ENCODE measurements around the gene ORAI1.

ORAI1 gene

DNA sequence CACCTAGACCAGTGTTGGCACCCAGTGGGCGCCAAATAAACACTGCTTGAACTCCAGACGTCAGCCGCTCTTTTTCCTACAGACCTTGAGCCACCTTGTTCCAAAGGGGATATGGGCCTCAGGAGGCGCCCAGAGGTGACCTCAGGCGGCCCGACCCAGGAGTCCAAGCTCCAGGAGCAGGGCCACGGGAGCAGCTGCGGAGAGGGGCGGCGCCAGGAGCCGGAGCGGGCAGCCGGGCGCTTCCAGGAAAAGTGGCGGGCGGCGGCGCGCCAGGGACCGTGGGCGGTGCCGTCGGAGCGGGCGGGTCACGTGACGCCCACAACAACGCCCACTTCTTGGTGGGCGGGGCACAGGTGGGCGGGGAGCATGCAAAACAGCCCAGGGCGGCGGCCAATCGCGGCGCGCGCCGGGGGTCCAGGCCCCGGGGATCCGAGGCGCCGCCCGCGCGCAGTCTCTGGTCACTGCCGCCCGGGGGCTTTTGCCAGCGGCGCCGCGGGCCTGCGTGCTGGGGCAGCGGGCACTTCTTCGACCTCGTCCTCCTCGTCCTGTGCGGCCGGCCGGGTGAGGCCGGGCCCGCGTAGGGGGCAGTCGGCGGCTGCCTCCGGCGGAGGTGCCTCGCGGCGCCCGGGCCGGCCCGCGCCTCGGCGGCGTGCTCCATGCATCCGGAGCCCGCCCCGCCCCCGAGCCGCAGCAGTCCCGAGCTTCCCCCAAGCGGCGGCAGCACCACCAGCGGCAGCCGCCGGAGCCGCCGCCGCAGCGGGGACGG, at the start of gene ORAI1:
Gene ORAI1, plus strand, starts transcription at position 444 of the 766 bp plus-strand sequence.
- DNase-seq (ENCODE audit: low read depth) = no peak
- peak within 1 kb of the TSS; percentile 69 for H3K4me3 ChIP-seq (ENCODE audit: control insufficient read depth, low read depth, low read length)
- TF ChIP-seq, protein P1, sequence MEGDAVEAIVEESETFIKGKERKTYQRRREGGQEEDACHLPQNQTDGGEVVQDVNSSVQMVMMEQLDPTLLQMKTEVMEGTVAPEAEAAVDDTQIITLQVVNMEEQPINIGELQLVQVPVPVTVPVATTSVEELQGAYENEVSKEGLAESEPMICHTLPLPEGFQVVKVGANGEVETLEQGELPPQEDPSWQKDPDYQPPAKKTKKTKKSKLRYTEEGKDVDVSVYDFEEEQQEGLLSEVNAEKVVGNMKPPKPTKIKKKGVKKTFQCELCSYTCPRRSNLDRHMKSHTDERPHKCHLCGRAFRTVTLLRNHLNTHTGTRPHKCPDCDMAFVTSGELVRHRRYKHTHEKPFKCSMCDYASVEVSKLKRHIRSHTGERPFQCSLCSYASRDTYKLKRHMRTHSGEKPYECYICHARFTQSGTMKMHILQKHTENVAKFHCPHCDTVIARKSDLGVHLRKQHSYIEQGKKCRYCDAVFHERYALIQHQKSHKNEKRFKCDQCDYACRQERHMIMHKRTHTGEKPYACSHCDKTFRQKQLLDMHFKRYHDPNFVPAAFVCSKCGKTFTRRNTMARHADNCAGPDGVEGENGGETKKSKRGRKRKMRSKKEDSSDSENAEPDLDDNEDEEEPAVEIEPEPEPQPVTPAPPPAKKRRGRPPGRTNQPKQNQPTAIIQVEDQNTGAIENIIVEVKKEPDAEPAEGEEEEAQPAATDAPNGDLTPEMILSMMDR (IDR thresholded peaks at IDR 0.05; ENCODE audit: control insufficient read depth, insufficient read depth, low read depth, low read length, missing control alignments) = no peak

DNA sequence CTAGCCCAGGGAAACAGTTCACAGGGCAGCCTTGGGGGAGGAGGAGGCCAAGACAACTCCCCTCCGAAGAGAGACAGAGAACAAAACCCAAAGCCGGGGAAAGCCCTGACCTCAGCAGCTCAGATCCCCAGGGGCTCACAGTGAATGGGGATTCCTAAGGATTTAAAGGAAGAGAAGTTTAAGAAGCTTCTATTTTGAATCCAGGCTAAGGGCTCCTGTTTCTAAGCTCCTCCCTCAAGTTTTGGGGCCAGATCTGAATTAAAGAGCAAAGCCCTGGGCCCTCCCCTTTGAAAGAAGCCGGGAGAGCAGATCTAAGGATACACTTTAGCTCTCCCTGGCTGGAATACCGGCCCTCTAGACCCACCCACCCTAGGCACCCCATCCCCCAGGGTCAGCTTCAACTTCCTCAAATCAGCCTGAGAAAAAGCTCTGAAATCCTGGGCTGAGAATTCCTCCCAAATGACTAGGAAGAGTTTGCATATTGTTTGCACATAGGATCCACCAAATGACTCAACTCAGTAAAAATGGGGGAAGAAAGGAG, 49.4 kb upstream of the ORAI1 start:
- H3K4me3 ChIP-seq (ENCODE audit: control insufficient read depth, low read depth, low read length) = peak overlapping the region; percentile 18; the same call in 1 of the 2 replicates
- TF ChIP-seq, protein P1 (IDR thresholded peaks at IDR 0.05; ENCODE audit: control insufficient read depth, insufficient read depth, low read depth, low read length, missing control alignments) = no peak
- peak; percentile 65 for DNase-seq (ENCODE audit: low read depth)

DNA sequence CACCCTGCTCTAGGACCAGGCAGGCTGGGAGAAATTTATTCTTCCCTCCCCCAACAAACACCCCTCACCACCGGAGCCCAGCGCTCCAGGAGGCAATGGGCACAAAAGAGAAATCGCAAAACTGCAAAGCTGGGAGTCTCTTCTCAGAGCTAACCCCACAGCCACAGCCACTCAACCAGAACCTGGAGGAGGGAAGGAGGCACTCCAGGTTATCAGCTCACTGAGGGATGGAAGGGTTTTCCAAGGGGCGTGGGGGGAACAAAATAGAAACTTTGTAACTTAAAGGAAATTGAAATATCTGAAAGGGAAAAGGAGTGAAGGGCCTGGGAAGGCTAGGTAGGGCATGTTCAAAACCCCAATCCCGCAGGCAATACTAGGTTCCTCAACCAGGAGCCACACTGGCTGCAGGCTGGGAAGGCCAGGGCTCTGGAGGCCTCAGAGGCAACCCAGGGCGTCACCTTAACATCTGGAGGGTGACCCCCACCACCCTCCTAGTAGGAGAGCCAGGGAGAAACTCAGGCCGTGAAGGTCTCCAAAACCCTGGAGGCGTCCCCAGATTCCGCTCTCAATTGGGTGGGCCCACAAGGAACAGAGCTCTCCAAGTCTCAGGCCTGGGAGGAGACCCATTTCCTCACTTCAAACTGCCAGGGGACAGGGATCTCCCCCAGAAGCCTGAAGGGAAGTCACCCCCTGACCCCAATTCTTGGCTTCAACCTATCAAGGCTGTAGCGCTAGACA, 48.7 kb upstream of the ORAI1 start:
- peak overlapping the region; percentile 70 for H3K4me3 ChIP-seq (ENCODE audit: control insufficient read depth, low read depth, low read length)
- TF ChIP-seq, protein P1 (IDR thresholded peaks at IDR 0.05; ENCODE audit: control insufficient read depth, insufficient read depth, low read depth, low read length, missing control alignments) = no peak
- DNase-seq (ENCODE audit: low read depth) = no peak

DNA sequence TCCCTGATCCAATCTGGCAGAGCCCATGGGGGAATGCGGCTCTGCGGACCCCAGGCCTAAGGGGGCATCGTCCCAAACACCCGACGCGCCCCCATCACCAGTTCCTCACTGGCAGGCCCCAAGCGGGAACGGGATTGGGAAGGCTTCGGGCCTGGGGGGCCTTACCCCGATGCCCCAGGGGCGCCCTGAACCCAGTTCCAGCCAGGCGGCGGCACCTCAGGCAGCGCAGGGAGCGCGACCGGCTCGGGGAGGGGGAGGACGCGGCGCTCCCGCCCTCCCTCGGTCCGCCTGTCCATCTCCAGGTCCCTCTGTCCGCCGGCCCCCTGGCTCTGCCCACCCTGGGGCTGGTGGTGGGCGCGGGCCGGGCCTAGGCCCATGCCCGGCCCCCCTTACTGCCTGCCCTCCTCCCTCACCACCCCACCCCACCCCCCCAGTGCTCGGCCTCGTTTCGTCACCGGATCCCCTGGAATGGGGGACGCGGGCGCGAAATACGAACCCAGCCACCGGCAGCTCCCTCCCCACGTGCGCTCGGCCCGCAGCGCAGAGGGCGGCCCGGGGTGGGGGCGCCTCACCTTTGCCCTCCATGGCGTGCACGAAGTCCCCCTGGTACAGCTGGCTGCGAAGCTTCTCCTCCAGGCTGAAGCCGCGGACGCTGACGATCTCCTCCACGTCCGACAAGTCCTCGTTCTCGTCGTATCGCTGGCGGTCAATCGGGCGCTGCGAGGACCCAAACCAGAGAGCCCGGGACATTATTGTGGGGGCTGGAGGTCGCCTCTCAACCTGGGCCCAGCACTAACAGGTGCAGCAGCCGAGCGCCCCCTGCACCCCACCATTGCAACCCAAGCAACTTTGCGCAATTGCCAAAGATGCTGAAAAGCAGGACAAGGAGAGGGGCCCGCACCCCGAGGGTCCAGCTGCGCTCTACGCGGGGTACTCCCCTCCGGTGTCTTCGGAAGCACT, 47.8 kb upstream of the ORAI1 start:
- DNase-seq (ENCODE audit: low read depth) = no peak
- TF ChIP-seq, protein P1 (IDR thresholded peaks at IDR 0.05; ENCODE audit: control insufficient read depth, insufficient read depth, low read depth, low read length, missing control alignments) = no peak
- H3K4me3 ChIP-seq (ENCODE audit: control insufficient read depth, low read depth, low read length) = peak overlapping the region; percentile 70

DNA sequence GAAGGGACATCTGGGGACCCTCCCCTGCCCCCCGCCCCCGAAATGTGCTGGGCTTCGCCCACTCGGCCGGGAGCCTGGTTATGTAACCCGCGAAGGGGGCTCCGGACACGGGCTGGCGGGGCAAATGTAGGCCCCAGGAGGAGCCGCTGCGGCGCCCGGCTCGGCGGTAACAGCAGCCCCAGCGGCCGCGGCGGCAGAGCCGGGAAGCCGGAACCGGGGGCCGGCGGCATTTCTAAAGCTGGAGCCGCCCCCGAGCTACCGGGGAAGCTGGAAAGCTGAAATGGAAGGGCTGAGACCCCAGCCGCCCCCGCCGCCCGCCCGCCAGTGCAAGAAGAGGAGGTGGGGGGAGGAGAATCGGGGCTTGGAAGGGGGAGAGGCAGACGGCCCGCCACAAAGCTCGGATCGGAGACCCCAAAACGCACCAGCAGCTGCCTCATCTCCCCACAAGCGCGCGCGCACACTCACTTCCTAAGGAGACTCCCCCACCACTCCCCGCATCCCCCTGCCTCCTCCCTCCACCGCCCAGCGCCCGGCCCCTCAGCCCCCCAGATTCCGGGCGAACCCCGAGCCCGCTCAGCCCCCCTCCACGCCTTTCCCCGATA, 47.0 kb upstream of the ORAI1 start:
- H3K4me3 ChIP-seq (ENCODE audit: control insufficient read depth, low read depth, low read length) = peak overlapping the region; percentile 70
- DNase-seq (ENCODE audit: low read depth) = no peak

More for the DNA sequence above, 47.0 kb upstream of the ORAI1 start:
- TF ChIP-seq, protein P1 (IDR thresholded peaks at IDR 0.05; ENCODE audit: control insufficient read depth, insufficient read depth, low read depth, low read length, missing control alignments) = no peak

Data from AG09309 (cell line).